Measurements from ENCODE around the gene EXOC3. TPM values are rescaled to one million over a fixed set of nuclear protein-coding genes. Genes with fewer than 3 reads are reported as not detected.

EXOC3 gene
- total RNA-seq, 1 experiment from 2014 or later, result 77.6 TPM

DNA sequence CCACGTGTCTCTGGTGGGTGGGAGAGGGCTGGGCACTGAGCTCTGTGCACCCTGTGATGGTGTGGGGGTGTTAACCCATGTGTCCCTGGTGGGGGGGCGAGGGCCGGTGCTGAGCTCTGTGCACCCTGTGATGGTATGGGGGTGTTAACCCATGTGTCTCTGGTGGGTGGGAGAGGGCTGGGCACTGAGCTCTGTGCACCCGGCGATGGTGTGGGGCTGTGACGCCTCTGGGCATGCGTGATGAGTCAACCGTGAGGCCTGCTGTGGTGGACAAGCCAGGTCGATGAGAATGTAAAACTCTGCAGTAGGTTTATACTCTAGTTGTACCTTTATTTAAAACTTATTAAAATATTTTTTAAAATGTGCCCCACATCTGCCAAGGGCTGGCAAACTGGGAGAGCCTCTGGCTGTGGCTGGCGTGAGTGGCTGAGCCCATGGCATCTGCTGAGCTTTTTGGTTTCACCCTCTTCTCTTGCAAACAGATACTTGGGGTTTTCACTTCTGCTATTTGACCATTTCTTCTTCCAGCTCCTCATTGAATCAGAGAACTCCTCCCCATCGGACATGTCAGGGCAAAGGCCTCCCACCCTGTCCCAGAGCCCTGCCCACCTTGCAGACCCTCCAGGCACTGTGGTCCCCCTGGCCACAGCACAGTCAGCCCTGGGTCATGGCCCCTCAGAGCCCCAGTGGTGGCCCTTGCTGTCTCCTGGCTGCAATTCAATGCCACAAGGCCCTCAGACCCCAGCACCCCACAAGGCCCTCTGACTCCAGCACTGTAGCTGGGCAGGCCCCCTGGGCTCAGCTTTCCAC lies 18.5 kb upstream of the EXOC3 start:
- no peak for DNase-seq (ENCODE audit: low read depth)

DNA sequence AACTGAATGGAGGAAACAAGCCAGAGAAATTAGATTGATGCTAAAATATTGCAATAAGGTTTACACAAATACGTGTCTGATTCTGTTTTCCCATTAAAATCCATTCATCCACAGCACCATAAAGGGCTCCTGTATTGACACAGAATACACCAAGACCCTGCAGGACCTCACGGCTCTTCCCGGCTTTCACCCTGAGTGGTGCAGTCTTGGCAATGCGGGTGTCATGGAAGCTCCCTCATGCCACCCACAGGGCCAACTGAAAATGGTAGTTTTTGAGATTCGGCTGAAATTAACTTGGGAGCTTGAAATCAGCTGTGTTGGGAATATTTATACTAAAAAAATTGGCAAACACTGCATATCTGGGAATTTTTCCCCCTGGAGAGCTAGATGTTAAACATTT lies 17.3 kb upstream of the EXOC3 start:
- no peak for DNase-seq (ENCODE audit: low read depth)

DNA sequence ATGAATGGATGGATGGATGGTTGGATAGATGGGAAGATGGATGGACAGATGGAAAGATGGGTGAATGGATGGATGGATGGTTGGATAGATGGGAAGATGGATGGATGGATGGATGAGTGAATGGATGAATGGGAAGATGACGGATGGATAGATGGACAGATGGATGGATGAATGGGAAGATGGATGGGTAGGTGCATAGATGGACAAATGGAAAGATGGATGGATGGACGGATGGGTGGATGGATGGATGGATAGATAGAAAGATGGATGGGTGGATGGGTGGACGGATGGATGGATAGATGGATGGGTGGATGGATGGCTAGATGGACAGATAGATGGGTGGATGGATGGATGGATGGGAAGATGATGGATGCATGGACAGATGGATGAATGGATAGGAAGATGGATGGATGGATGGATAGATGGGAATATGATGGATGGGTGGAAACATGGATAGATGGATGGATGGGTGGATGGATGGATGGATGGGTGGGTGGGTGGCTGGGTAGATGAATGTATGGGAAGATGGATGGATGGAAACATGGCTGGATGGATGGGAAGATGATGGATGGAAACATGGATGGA lies 16.5 kb upstream of the EXOC3 start:
- no peak for DNase-seq (ENCODE audit: low read depth)

DNA sequence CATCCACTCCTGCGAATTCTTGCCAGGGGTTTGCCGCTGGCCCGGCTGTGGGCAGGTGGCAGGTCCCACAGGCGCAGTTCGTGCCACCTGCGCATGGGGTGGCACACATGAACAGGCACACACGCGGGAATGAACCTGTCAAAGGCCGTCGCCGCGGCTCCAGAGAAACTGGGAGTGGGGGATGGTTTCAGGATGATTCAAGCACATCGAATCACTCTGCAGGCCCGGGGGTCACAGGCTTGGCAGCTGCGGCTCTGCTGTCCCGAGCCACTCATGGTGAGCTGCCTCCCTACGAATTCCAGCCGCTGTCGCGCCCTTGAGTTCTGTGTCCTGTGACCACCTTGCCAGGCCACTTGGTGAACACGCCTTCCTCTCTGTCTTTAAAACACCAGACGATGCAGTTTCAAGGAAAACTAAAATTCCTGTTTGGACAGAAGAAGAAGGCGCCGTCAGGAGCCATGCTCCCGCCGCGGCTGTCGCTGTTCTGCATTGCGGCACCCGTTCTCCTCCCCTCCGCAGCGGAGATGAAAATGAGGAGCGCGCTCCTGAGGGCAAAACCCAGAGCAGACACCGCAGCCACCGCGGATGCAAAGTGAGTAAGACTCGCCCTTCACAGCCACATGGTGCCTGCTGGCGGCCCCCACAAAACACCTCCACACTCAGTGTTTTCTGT lies 15.4 kb upstream of the EXOC3 start:
- DNase-seq (ENCODE audit: low read depth), result no peak

DNA sequence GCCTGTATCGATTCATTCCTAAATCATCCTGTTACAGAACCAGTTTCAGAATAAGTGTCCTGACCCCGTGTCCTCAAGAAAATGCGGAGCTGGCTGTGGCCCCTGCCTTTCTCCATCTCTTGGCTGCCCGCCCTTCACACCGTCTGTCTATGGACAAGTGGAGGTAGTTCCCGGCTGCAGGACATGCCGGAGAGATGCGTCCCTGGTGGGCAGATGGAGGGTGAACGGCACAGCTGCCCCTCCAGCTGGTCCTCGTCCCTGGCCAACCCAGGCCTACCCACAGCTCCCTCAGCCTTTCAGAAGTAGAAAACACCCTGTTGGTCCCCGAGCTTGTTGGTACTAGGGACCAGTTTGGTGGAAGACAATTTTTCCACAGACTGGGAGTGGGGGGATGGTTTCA lies 14.8 kb upstream of the EXOC3 start:
- DNase-seq (ENCODE audit: low read depth), result no peak

DNA sequence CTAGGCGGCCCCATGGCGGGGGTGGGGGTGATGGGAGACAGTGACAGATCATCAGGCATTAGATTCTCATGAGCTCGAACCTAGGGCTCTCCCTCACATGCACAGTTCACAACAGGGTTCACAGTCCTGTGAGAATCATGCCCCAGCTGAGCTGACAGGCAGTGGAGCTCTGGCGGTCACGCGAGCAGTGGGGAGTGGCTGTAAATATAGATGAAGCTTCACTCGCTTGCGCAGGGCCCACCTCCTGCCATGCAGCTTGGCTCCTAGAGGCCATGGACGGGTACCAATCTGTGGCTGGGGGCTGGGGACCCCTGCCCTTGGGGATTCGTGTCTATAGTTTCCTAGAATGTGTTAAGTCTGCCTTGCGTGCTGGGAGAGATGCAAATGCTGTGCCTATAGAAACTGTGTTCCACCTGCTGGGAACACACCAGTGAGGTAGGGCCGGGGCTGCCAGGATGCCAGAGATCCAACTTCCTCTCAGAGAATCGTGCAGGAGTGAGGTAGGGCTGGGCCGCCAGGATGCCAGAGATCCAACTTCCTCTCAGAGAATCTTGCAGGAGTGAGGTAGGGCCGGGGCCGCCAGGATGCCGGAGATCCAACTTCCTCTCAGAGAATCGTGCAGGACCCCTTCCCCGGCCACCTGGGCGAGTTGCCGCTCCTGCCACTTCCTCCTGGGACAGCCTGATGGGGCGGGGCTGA lies 14.1 kb upstream of the EXOC3 start:
- no peak for DNase-seq (ENCODE audit: low read depth)

DNA sequence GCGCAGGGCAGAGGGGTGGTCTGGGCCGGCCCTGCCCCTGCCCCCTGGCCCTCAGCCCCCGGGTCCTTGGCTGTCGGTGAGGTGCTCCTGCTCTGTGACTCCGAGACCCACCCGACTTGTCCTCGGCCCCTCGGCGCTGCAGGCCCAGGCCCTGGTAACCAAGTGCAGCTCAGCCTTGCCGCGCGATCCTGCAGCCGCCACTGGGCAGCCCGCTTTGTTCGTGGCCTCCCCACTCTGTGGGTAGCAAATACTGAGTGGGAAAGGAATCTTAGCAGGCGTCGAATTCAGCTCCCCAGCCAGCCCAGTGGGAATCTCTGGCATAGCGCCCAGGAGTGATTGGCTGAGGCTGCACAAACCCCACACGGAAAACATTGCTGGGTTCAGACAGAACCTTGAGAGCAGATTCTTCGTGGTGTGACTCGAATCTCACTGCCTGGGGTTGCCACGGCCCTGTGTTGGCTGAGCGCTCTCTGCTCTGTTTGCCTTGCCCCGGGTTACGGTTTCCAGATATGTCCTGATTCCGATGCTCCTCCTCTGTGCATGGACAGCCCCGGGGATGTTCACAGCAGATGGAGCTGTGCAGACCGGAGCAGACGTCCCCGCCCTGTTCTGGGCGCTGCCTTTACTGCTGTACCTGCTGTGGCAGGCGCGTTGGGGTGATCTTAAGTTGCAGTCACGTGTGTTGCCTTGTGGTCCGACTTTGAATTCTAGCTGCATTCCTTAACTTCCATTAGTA lies 13.4 kb upstream of the EXOC3 start:
- DNase-seq (ENCODE audit: low read depth), result no peak

DNA sequence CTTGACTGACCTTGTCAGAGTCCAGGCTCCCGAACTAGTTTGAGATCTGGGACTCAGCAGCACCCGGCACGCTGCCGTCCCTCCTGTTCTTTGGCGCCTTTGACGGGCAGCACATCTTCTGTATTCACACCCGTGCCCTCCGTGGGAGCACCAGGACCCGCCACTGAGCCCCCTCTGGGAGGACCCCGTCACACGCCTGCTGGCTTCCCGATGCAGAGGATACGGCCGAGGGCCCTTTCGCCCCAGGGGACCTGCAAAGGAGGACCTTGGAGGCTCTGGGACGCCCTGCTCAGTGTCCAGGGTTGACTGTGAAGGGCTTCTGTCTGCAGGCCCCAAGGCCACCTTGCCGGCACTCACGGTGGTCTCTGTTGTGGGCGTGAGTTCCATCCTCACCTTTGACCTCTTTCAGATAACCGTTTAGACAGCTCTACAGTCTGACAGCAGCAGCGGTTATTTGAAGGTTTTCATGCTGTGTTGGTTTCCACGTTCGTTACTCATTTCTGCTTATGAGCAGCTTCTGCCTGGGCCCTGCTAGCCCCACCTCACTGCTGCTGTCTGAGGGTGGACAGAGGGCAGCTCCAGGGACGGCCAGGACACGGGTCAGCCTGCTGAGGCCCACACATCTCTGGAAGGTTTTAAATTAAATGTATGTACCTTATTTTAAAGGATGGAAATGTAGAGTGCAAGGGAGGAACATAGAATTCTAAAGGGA lies 12.6 kb upstream of the EXOC3 start:
- DNase-seq (ENCODE audit: low read depth), result no peak

DNA sequence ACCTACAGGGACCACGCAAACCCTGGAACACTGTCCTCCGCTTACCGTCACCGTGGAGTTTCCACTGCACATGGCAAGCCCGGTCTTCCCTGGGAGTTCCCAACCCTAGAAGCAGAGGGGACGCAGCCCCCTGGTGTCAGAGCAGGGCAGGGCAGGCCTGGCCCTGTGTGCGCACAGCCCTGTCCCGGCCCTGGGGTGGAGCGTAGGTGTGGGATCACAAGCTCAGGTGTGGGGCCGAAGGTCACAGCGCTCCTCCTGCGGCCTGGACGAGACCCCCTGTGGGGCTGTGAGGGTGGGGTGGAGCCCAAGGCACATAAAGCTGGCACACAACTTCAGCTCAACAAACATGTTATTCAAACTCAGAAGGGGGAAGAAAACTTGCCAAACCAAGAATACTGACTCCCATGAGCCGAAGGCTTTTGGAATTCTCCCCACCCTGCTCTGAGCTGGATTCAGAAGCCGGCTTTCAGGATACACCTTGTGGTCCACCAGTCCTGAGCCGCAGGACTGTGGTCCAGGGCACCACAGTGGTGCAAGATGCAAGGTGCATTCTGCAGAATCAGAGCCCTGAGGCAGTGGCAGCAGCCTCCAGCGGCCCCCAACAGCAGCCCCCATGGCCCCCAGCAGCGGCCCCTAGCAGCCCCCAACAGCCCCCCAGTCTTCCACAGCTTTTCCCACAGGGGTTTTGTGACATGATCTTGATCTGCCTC lies 11.8 kb upstream of the EXOC3 start:
- peak; percentile 47 for DNase-seq (ENCODE audit: low read depth)

DNA sequence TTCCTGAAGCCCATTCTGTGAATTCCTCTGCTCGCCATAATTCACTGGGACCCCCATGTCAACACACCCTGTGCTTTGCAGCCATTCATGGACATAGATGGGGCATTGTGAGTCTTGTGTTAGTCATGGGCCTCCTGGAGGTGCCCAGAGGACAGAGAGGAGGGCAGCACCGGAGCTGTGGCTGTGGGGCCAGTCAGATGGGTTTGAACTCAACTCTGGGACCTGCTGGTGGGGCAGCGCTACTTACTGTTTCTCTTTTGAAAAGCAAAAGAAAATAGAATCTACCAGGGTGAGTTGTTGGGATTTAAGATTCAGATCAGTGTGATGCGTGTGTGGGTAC lies 11.3 kb upstream of the EXOC3 start:
- no peak for DNase-seq (ENCODE audit: low read depth)

DNA sequence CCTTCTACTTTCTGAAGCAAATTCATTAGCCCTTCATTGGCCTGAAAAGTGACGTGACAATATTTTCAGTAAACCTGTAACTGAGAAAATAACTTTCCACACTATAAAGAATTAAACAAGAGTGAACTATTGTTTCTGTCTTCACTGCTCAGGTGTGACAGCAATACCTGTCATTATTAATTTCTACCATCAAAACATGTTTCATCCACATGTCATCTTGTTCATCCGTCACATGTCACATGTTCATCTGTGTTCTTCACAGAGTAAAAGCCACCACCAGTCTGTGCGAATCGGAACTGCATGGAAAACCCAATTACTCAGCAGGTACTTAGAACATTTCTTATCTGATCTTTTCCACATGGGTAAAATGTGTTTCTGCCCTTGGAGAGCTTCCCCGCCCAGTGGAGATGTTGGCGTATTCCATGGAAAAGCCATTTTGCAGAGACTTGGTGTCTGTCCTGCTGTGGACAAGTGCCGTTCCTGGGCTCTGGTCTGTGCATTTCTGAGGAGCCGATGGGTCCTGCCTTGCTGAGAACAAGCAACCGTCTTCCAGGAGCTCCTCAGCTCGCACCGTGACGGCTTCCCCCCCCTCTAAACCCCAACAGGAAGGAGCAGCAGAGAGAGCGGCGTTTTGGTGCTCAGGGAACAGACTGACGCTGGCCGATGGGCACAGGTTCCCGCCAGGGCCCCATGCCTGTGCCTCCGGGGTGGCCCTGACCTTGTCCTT lies 10.6 kb upstream of the EXOC3 start:
- no peak for DNase-seq (ENCODE audit: low read depth)

DNA sequence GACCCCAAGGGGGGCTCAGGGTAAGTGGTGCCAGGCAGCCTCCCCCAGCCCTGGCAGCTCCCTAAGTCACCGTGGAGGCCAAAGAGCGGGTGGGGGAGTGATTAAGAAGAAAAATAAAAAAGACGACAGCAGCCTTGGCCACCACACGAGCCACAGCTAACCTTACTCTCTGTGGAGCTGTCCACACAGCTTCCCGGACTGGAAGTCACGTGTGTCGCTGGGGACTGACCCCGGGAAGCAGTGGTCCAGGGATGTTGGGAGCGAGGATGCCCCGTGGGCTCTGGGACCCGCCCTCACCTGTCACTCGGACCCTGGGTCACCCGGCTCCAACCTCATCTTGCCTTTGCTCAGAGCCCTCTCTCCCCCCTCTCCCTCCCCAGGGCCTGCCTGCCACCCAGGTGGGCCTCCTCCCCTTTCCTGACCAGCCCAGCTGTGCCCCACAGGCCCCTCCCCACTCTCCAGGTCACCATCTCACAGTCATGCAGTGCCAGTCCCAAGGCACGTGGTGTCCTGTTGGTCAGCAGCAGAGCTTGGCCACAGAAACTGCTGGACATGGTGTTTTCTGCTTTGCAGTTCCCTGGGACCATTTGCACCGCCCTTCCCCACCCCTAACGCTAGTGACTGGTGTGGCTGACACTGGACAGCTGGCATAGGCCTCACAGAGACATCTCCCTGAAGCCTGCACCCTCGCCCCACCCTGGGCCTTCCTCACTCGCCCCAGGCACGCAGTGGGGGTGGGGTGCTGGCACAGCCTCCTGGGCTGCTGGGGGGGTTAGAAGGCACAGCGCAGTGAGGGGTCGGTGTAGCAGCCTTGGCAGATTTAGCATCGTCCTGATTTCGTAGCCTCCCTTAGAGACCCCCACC lies 9.8 kb upstream of the EXOC3 start:
- DNase-seq (ENCODE audit: low read depth), result no peak

DNA sequence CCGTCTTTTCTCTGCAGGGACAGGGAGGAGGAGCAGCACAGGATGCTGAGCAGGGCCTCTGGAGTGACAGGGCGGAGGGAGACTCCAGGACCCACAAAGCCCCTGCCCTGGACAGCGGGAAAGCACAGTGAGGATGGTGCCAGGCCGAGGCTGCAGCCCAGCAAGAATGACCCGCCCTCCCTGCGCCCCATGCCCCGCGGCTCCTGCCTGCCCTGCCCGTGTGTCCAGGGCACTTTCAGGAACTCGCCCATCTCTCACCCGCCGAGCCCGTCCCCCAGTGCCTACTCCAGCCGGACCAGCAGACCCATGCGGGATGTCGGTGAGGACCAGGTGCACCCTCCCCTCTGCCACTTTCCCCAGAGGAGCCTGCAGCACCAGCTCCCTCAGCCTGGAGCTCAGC lies 9.1 kb upstream of the EXOC3 start:
- DNase-seq (ENCODE audit: low read depth), result no peak

DNA sequence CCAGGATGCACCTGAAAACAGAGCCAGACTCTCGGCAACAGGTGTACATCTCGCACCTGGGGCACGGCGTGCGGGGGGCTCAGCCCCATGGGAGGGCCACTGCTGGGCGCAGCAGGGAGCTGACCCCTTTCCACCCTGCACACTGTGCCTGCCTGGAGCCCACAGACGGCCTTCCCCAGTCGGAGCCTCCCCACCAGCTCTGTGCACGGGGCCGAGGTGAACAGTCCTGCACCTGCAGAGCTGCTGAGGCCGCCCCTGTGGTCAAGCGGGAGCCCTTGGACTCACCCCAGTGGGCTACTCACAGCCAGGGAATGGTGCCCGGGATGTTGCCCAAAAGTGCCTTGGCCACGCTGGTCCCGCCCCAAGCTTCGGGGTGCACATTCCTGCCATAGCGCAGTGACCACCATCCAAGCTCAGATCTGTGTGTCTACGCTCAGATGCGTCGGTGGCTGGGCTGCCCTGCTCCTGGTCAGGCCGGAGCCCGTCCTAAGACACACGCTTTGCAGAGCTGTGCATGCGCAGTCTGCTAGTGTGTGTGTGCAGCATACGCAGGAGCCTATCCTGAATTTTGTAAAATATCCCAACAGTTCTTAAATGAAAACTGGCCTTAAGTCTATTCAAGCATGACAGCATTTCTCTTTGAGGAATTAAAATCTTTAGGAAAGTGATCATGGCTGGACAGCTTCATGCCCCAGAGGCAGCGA lies 8.4 kb upstream of the EXOC3 start:
- DNase-seq (ENCODE audit: low read depth), result no peak

DNA sequence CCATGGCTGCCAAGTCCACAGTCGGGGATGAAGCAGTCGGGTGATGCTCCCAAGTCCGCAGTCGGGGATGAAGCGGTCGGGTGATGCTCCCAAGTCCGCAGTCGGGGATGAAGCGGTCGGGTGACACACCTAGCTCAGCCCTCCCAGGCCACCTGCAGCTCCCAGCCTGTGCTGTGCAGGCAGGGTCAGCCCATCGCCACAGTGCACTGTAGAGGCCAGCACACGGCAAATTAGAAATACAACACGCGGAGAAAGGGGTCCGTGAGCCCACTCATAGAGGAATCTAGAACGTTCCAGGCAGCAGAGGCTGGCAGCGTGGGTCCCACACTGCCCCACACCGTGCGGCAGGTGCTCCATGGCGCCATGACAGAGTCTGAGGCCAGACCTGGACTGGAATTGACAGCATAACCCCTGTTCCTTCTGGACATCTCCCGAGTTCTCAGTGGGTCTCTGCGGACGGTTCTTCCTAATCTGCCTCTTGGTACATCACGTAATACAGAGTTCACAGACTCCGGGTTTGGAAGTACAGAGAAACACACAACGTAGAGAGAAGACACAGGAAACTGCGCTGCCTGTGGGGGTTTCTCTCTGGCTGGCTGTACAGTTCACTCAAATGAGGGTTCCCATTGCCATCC lies 7.7 kb upstream of the EXOC3 start:
- DNase-seq (ENCODE audit: low read depth), result no peak

DNA sequence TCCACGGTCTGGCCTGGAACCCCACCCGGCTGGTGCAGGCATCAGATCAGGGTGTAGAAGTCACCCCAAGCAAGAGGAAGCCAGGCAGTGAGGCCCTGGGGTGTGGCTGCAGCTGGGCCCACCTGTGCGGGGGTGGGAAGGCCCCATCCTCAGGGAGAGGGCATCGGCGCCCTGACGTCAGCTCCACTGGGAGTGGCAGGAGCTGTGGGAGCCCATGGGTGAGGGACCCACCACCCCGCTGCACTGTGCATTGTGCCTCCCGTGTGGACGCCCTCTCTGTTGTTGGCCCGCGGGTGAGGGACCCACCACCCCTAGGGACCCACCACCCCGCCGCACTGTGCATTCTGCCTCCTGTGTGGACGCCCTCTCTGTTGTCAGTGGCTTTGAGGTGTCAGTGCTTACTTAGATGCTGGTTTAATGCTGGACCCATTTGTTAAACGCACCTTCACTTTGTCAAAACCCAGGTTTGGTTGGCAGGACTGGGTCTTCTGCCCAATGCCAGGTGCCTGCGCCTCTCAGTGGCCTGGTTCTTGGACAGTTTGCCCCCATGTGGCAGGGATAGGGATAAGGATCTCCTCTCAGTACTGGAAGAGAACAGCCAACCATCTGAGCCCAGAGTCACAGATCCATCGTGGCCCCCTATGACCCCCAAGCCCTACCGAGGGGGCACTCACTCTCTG lies 6.9 kb upstream of the EXOC3 start:
- DNase-seq (ENCODE audit: low read depth), result no peak

DNA sequence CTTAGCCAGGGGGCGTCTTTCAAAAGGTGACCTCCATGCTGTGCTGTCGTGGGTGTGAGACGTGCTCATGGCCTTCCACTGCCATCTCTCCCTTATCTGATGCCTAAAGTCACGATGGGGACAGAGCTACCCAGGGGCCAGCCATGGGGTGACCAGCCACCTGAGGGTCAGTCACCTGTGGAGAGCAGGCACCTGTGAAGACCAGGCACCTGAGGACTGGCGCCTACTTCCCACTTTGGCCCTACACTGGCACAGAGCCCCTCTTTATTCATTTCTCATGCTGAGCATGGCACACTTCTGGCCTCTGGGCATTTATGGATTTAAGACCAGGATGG lies 6.4 kb upstream of the EXOC3 start:
- DNase-seq (ENCODE audit: low read depth), result no peak

Data from HT1080 (cell line).